ENCODE measurements around the gene TNFSF13. TPM values are rescaled to one million over a fixed set of nuclear protein-coding genes. Genes with fewer than 3 reads are reported as not detected.

Gene TNFSF13
- total RNA-seq, 1 donor from 2014 or later, result 5.2 TPM

DNA sequence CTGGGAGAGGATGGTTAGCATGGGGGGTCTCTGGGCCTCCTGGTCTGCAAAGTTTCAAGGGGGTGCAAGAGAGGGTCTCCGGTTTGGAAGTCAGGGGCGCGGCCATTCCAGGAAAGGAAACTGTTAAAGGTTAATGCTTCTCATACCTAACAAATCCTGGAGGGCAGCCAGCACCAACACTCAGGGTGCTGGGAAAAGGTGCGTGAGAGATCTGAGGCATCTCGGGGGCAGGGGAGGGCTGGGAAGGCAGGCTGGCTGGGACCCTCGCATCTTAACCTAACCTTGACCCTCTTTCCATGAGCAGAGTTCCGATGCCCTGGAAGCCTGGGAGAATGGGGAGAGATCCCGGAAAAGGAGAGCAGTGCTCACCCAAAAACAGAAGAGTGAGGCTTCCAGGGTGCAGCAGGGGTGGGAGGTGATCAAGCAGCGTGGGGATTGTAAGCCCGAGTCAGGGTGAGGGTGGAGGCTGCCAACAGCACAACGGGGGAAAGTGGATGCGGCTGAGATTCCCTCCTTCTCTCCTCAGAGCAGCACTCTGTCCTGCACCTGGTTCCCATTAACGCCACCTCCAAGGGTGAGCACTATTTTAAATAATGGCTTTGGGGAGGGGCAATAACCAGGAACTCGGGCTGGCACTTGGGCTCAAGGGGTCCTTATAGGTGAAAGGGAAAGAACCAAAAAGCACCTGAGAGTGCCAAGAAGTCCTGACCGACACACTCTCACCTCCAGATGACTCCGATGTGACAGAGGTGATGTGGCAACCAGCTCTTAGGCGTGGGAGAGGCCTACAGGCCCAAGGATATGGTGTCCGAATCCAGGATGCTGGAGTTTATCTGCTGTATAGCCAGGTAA lies 996 bp downstream of the TNFSF13 start:
- TF ChIP-seq CTCF (IDR thresholded peaks at IDR 0.05; ENCODE audit: unreplicated experiment), result no peak
- Mint-ChIP-seq H3K4me1 (peaks cover 54% of the 10 kb centered on the region), H3K27me3 (ENCODE audit: low read depth) (no peaks in the 10 kb centered on the region), H3K4me3 (peak overlapping the region; percentile 93), H3K27ac (peak overlapping the region; percentile 98), H3K9me3 (no peaks in the 10 kb centered on the region), H3K36me3 (peaks cover 6% of the 10 kb centered on the region)
- no peak for DNase-seq (ENCODE audit: low spot score in 2 of 2, unreplicated experiment in 2 of 2)

GRCh38 chr17:7560172-7561027 lies 1.9 kb downstream of the TNFSF13 start:
- Mint-ChIP-seq H3K27ac (peak overlapping the region; percentile 98), H3K4me1 (peaks cover 54% of the 10 kb centered on the region), H3K27me3 (ENCODE audit: low read depth) (no peaks in the 10 kb centered on the region), H3K9me3 (no peaks in the 10 kb centered on the region), H3K4me3 (peak overlapping the region; percentile 93), H3K36me3 (peaks cover 6% of the 10 kb centered on the region)
- peak; percentile 36 for TF ChIP-seq CTCF (IDR thresholded peaks at IDR 0.05; ENCODE audit: unreplicated experiment)
- DNase-seq (ENCODE audit: low spot score in 2 of 2, unreplicated experiment in 2 of 2), result peak in 1 of 2 experiments; percentile 80

DNA sequence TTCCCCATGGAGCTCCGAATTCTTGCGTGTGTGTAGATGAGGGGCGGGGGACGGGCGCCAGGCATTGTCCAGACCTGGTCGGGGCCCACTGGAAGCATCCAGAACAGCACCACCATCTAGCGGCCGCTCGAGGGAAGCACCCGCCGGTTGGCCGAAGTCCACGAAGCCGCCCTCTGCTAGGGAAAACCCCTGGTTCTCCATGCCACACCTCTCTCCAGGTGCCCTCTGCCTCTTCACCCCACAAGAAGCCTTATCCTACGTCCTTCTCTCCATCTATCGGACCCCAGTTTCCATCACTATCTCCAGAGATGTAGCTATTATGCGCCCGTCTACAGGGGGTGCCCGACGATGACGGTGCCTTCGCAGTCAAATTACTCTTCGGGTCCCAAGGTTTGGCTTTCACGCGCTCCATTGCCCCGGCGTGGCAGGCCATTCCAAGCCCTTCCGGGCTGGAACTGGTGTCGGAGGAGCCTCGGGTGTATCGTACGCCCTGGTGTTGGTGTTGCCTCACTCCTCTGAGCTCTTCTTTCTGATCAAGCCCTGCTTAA lies 2.6 kb downstream of the TNFSF13 start:
- DNase-seq (ENCODE audit: low spot score in 2 of 2, unreplicated experiment in 2 of 2), result peak; percentile 82 to 93
- peaks cover 6% of the 10 kb centered on the region for H3K36me3 Mint-ChIP-seq
- H3K4me3 Mint-ChIP-seq, result peak overlapping the region; percentile 93
- peak overlapping the region; percentile 98 for H3K27ac Mint-ChIP-seq
- TF ChIP-seq CTCF (IDR thresholded peaks at IDR 0.05; ENCODE audit: unreplicated experiment), result peak; percentile 66
- peaks cover 50% of the 10 kb centered on the region for H3K4me1 Mint-ChIP-seq
- no peaks in the 10 kb centered on the region for H3K27me3 Mint-ChIP-seq (ENCODE audit: low read depth)
- no peaks in the 10 kb centered on the region for H3K9me3 Mint-ChIP-seq

GRCh38 chr17:7561589-7562207 lies 3.1 kb downstream of the TNFSF13 start, which contains the start of gene SENP3:
SENP3 (plus strand) TSS chr17:7561919; CDS start chr17:7563077, 1,158 bp downstream.
- peaks cover 47% of the 10 kb centered on the region for H3K4me1 Mint-ChIP-seq
- H3K27ac Mint-ChIP-seq, result peak within 1 kb of the TSS; percentile 98
- DNase-seq (ENCODE audit: low spot score in 2 of 2, unreplicated experiment in 2 of 2), result peak; percentile 95 to 96
- no peaks in the 10 kb centered on the region for H3K27me3 Mint-ChIP-seq (ENCODE audit: low read depth)
- peak within 1 kb of the TSS; percentile 93 for H3K4me3 Mint-ChIP-seq
- peaks cover 6% of the 10 kb centered on the region for H3K36me3 Mint-ChIP-seq
- no peak for TF ChIP-seq CTCF (IDR thresholded peaks at IDR 0.05; ENCODE audit: unreplicated experiment)
- H3K9me3 Mint-ChIP-seq, result no peaks in the 10 kb centered on the region

GRCh38 chr17:7562208-7562605 lies 3.7 kb downstream of the TNFSF13 start:
- Mint-ChIP-seq H3K27ac (peak overlapping the region; percentile 96), H3K4me1 (peaks cover 47% of the 10 kb centered on the region), H3K9me3 (no peaks in the 10 kb centered on the region), H3K4me3 (peak overlapping the region; percentile 93), H3K27me3 (ENCODE audit: low read depth) (no peaks in the 10 kb centered on the region), H3K36me3 (peaks cover 9% of the 10 kb centered on the region)
- no peak for DNase-seq (ENCODE audit: low spot score in 2 of 2, unreplicated experiment in 2 of 2)
- TF ChIP-seq CTCF (IDR thresholded peaks at IDR 0.05; ENCODE audit: unreplicated experiment), result no peak
